UCSD-AML1 (cell line): ENCODE results near the gene NME7.
A peak's percentile ranks its signal among the peaks of the same experiment; 100 is the strongest.
"Not testable (repeated sequence)": the region's sequence is repeated elsewhere in the genome, so short reads cannot be mapped to it uniquely, and the experiment has no call there.

Source experiments
- DNase-seq: peaks from one replicate; lab custom pipeline; 2025; ENCODE audit not compliant: unreplicated experiment; lab: John Stamatoyannopoulos, UW

Gene NME7

DNA sequence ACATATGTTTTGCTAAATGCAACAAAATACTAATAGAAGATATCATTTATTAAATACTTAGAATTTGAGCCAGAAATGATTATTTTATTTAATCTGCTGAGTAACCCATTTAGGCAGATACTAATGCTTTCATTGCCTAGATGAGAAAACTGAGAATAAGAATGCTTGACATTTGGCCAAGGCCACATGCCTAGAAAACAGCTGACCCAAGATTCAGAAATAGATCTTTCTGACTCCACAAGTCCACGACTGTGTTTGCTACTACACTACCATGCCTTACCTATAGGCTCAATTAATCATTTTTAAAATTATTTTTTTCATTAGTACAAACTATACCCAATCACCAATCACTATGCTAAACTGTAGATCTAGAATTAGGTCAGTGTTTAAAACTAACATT, 131.5 kb downstream of the NME7 start:
- DNase-seq: no peak

DNA sequence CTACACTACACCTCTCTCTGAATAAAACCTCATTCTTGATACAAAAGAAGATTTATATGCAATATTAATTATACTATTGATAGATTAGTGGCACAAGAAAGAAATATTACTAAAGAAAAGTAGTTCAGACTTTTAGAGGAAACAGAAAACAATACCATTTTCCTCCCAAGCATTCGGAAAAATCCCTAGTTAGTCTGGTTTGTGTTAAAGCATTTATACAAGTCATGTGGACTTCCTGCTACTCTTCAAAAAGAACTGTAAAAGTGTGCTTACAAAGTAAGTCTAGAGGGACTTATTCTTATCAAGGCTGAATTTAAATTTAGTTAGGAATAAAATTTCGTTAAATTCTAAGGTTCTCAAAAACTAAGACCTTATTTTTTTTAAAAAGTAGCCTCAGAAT, 132.0 kb downstream of the NME7 start:
- DNase-seq: no peak

GRCh38 chr1:169234780-169235179, 132.8 kb downstream of the NME7 start:
- DNase-seq: no peak

DNA sequence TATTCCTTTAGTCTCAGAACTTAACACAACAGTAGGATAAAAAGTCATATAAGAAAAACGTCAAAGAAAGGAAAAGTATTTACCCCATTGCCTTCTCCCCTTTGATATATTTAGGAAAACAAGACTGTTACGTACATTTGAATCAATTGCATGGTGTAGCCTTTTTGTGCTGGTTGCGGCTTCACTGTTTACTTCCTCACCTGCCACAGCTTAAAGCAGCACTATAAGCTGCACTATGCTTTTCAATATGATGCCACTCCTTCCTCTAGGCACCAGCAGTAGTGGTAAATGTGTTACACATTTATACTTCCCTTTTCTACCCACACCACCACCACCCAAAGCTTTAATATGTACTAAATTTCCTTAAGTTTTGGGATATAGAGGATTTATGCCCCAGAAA, 150.0 kb downstream of the NME7 start:
- DNase-seq: no peak

- no peak for DNase-seq
These were observed 153.0 kb downstream of the NME7 start for GRCh38 chr1:169214598-169214997.

GRCh38 chr1:169212088-169212487, 155.5 kb downstream of the NME7 start:
- DNase-seq: no peak

GRCh38 chr1:169207797-169208520, 159.6 kb downstream of the NME7 start:
- no peak for DNase-seq

DNA sequence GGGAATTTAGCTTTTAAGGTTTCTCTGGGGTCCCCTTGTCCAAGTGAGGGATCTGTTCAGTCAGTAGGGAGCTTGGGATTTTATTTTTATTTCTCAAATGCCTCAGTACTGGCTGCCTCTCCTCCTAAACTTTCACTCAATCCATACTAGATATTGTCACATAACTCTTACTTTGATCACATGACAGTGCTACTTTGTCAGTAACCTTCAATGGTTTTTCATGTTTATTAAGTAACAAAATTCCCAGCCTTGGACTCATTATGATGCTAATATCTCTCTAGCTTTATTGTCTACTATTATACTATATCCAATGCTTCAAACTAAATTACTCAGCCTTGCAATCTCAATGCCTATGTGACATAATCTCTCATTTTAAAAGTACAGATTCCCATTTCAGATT, 163.4 kb downstream of the NME7 start:
- DNase-seq: no peak

GRCh38 chr1:169202791-169203665, 164.6 kb downstream of the NME7 start:
- DNase-seq: no peak

DNA sequence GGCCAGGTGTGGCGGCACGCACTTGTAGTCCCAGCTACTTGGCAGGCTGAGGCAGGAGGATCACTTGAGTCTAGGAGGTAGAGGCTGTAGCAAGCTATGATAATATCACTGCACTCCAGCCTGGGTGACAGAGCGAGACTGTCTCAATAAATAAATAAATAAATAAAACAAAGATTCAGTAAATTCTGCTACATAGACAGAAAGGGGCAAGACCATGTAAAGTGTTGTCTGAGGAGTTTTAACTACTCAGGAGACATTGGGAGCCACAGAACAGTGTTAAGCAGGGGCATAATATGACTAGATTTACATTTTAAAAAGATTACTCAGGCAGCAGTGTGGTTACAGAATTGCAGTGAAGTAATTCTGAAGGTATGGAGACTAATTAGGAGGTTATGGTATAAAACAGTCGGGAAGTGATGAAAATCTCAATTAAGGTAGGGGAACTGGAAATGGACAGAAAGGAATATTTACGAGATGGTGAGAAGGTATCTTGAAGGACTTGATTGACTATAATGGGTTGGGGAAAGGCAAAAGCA, 166.4 kb downstream of the NME7 start:
- DNase-seq: no peak

DNA sequence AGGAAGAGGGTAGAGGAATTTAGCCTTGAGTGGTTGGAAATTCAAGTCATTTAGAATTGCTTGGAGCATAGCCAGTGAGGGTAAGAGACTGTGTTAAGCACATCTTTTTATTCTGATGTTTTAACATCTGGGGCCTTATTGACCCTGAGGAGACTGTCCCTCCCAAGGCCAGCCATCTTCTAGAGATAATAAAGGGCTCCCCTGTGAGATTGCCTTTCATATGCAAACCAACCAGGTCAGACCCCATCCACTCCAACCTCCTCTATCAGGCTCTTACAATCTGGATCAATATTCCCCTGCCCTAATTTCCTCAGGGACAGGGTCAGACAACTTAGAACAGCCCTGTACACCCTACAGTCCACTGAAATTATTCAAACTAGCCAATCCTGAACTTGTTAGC, 167.3 kb downstream of the NME7 start:
- DNase-seq: no peak

DNA sequence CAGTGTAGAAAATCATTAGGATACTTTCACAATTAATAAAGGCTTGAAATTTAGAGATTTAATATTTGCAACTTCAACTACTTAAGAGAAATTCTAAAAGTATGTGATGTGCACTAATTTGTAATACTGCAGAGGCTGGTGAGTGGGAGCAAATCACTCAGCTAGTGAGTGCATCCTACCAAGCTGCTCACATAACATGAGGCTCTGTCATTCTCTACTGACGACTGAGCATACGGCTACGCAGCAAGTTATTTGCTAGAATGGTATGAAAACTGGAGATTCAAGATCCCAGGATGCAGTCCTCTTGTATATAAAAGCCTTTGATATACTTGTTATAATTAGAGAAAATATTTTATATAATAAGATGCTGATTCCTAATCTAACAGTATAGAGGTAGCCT, 171.0 kb downstream of the NME7 start:
- no peak for DNase-seq

- DNase-seq: no peak
These were observed 171.4 kb downstream of the NME7 start for GRCh38 chr1:169196161-169196560.

DNA sequence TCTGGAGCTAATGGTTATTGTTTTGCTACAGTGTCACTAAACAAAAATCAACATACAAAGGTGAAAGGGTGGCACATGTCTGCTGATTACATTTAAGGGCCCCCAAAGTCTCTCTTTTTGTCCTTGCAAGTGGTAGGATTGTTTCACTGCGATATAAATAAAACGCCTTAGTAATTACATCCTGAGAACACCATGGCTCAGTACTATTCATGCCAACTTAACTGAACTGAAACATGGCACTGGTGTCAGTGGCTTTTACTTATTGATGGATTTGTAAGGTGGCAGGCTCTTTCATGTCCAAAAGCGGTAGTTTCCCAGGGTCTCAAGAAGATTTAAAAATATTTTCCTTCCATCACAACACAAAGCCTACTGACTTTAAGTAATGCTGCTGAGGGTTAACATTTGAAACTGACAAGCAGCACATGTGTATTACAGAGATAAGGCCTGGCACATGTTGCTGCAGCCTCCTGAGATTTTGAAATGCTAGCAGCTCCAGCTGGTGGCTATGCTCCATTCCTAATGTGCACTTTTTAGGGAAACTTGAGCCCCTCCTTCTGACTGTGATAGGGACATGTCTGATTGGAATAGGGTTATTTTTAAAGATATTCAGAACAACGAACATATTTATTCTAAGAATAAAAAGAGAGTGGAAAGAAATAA, 174.3 kb downstream of the NME7 start:
- peak; percentile 13 for DNase-seq

GRCh38 chr1:169186106-169186505, 181.5 kb downstream of the NME7 start:
- no peak for DNase-seq

DNA sequence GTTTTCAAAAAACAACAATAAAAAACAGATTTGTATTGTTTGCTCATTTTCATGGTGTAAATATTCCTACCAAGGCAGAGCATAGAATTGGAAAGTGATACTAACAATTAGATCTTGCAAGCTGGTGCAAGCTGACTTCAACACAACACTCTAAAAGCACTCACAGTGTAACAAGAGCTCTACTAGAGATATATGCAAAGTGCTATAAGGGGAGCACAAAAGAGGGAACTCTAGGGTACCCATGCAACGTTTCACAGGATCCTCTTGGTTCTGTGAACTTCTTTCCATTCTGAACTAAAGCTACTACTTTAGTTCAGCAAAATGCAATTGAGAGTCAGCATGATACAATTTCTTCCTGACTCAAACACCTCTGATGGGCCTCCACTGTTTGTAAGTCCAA, 182.8 kb downstream of the NME7 start:
- DNase-seq: no peak

DNA sequence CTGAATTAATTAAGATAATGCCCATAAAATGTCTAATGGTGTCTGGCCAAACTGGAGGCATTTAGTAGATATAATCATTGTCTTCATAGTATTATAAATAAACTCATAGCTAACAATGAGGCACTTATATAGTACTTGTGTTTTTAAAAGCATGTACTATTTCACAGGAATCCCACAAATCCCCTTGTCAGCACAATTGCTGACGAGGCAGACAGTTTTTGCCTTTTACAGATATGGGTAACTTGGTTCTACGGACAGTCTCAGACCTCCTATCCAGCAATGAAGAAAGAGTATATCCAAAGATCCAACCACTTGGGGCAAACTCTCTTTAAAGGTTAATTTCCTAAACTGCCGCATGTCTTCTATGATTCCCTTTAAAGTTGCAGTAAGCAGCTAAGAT, 187.4 kb downstream of the NME7 start:
- DNase-seq: no peak

GRCh38 chr1:169179431-169179830, 188.2 kb downstream of the NME7 start:
- DNase-seq: not testable (repeated sequence)

DNA sequence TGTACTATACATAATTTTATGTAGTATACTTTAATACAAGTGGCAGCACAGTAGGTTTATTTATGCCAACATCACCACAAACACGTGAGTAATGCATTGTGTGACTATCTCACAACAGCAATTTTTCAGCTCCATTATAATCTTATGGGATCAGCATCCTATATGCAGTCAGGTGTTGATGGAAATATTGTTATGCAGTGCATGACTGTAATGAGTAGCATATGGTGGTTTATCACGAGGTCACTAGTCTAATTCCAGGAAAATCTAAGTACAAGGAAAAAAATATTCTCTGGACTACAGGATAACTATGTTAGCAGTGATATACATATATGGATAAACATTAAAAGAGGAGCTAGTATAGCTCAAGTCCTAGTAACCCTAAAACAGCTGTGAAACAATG, 192.1 kb downstream of the NME7 start:
- DNase-seq: no peak

- no peak for DNase-seq
These were observed 204.5 kb downstream of the NME7 start for GRCh38 chr1:169163059-169163458.

GRCh38 chr1:169161496-169162194, 206.0 kb downstream of the NME7 start:
- no peak for DNase-seq
